ENCODE data around the gene KIF26A. TPM values are rescaled to one million over a fixed set of nuclear protein-coding genes. Genes with fewer than 3 reads are reported as not detected.

The KIF26A gene
- total RNA-seq, 1 donor from 2014 or later: not detected

GRCh38 chr14:104111301-104112112 is 26.9 kb upstream of the KIF26A start:
- peaks cover 7% of the 10 kb centered on the region for H3K4me1 Mint-ChIP-seq
- no peak for TF ChIP-seq CTCF (IDR thresholded peaks at IDR 0.05)
- no peaks in the 10 kb centered on the region for H3K36me3 Mint-ChIP-seq (ENCODE audit: low read depth)
- no peak overlapping the region for H3K27ac Mint-ChIP-seq
- no peak for ATAC-seq (ENCODE audit: low read depth)
- CTCF ChIA-PET: no interaction called here
- peaks cover 14% of the 10 kb centered on the region for H3K27me3 Mint-ChIP-seq
- intact Hi-C loops (cut with micrococcal nuclease): no loop called here
- POLR2A ChIA-PET: no interaction called here
- no peak overlapping the region for H3K4me3 Mint-ChIP-seq
- H3K9me3 Mint-ChIP-seq: no peaks in the 10 kb centered on the region
- DNase-seq: no peak

GRCh38 chr14:104112113-104112505 is 26.3 kb upstream of the KIF26A start:
- DNase-seq: no peak
- no peak overlapping the region for H3K4me3 Mint-ChIP-seq
- ChIA-PET CTCF (no interaction called here), POLR2A (no interaction called here)
- peaks cover 7% of the 10 kb centered on the region for H3K4me1 Mint-ChIP-seq
- TF ChIP-seq CTCF (IDR thresholded peaks at IDR 0.05): no peak
- intact Hi-C loops (cut with micrococcal nuclease): no loop called here
- no peak for ATAC-seq (ENCODE audit: low read depth)
- H3K27me3 Mint-ChIP-seq: peaks cover 14% of the 10 kb centered on the region
- no peaks in the 10 kb centered on the region for H3K9me3 Mint-ChIP-seq
- no peak overlapping the region for H3K27ac Mint-ChIP-seq
- H3K36me3 Mint-ChIP-seq (ENCODE audit: low read depth): no peaks in the 10 kb centered on the region

- ChIA-PET POLR2A (no interaction called here), CTCF (no interaction called here)
- intact Hi-C loops (cut with micrococcal nuclease): no loop called here
Measured at GRCh38 chr14:104112609-104113571, 25.5 kb upstream of the KIF26A start.

GRCh38 chr14:104113631-104114420 is 24.6 kb upstream of the KIF26A start:
- POLR2A ChIA-PET: no interaction called here
- H3K4me1 Mint-ChIP-seq: peaks cover 7% of the 10 kb centered on the region
- H3K4me3 Mint-ChIP-seq: no peak overlapping the region
- H3K27ac Mint-ChIP-seq: no peak overlapping the region
- H3K36me3 Mint-ChIP-seq (ENCODE audit: low read depth): no peaks in the 10 kb centered on the region
- CTCF ChIA-PET: interaction anchor here (0.9 kb wide), 1 partner anchor 209 kb away, joined by 3 read pairs; no protein-coding TSS in a partner anchor
- H3K27me3 Mint-ChIP-seq: peaks cover 23% of the 10 kb centered on the region
- ATAC-seq (ENCODE audit: low read depth) (no peak), DNase-seq (no peak)
- TF ChIP-seq CTCF (IDR thresholded peaks at IDR 0.05): no peak
- intact Hi-C loops (cut with micrococcal nuclease): no loop called here
- H3K9me3 Mint-ChIP-seq: no peaks in the 10 kb centered on the region

More at GRCh38 chr14:104112609-104113571, 25.5 kb upstream of the KIF26A start:
- peaks cover 14% of the 10 kb centered on the region for H3K27me3 Mint-ChIP-seq
- H3K4me3 Mint-ChIP-seq: no peak overlapping the region
- H3K27ac Mint-ChIP-seq: no peak overlapping the region
- ATAC-seq (ENCODE audit: low read depth): no peak
- H3K36me3 Mint-ChIP-seq (ENCODE audit: low read depth): no peaks in the 10 kb centered on the region
- no peak for TF ChIP-seq CTCF (IDR thresholded peaks at IDR 0.05)
- no peaks in the 10 kb centered on the region for H3K9me3 Mint-ChIP-seq
- peaks cover 7% of the 10 kb centered on the region for H3K4me1 Mint-ChIP-seq
- no peak for DNase-seq

Measured in activated B cell treated with CpG ODN at 0.5 μM for 24 hours (primary cell).